K562 (cell line): ENCODE results near the gene ZNF385C. TPM values are rescaled to one million over a fixed set of nuclear protein-coding genes. Genes with fewer than 3 reads are reported as not detected.

Experiments
- FUS ChIP-seq: fragments of 200-400 bp; formaldehyde crosslinking; optimal IDR thresholded peaks from 2 replicates; pipeline ENCODE3; 2017; ENCODE audit warnings: low read depth, low read length
- HDAC3 ChIP-seq: fragments of 450-650 bp; IDR thresholded peaks from 2 replicates; pipeline ENCODE4 v1.6.1; 2018; ENCODE audit warnings: borderline replicate concordance, mild to moderate bottlenecking, moderate library complexity; ENCODE audit not compliant: partially characterized antibody
- PURB ChIP-seq: sonication (generic); formaldehyde crosslinking; IDR thresholded peaks from 2 replicates; pipeline ENCODE4 v1.9.0; 2021; ENCODE audit warnings: low read depth, mild to moderate bottlenecking, missing genetic modification reagents
- SOX6 ChIP-seq: fragments of 450-650 bp; IDR thresholded peaks from 2 replicates; pipeline ENCODE4 v1.6.1; 2014; ENCODE audit warnings: mild to moderate bottlenecking
- TFAP4 ChIP-seq: sonication (generic); formaldehyde crosslinking; IDR thresholded peaks from 2 replicates; pipeline ENCODE4 v1.8.0; 2022; ENCODE audit warnings: missing genetic modification reagents, mild to moderate bottlenecking, moderate library complexity, borderline replicate concordance
- ZC3H4 ChIP-seq: sonication (generic); formaldehyde crosslinking; IDR thresholded peaks from 2 replicates; pipeline ENCODE4 v1.9.0; 2021; ENCODE audit warnings: missing genetic modification reagents, borderline replicate concordance
- ZNF384 ChIP-seq: IDR thresholded peaks from 2 replicates; pipeline ENCODE4 v1.6.1; 2012; ENCODE audit warnings: low read depth, low read length, improper control_type of control experiment
- ZNF655 ChIP-seq: fragments of 250-450 bp; sonication (Bioruptor Pico); IDR thresholded peaks from 2 replicates; pipeline ENCODE4 v1.5.0; 2021
- polyA plus RNA-seq, 8 experiments: library from polyadenylated mRNA; depleted of rRNA in 4 of 8; stranded (reverse) in 5 of 8; unstranded in 3 of 8; fragments of >200 nt; fragmentation: Nextera tagmentation in 2 of 8; fragmentation: Illumina TruSeq in 1 of 8; extraction: Ambion mirVana in 2 of 8; extraction: Trizol in 1 of 8; gene quantifications; 2 replicates each; pipeline versions ENCODE4 v1.2.1 to v1.2.3, GENCODE V29; 2011 to 2014; ENCODE audit warnings: inconsistent platforms in 1 of 8, missing spikeins in 1 of 8
- total RNA-seq, 7 experiments: library from RNA; depleted of rRNA in 6 of 7; stranded (reverse); fragments of >200 nt in 6 of 7; fragmentation: Illumina TruSeq in 2 of 7; extraction: Trizol in 2 of 7; gene quantifications; 2 replicates each; pipeline versions ENCODE4 v1.2.1 to v1.2.3, GENCODE V29; 2011 to 2021; ENCODE audit warnings: low replicate concordance in 1 of 7
- TF ChIP-seq, protein P1 (sequence below): sonication (generic); formaldehyde crosslinking; IDR thresholded peaks from 2 replicates; pipeline ENCODE4 v1.8.0; 2022; ENCODE audit warnings: mild to moderate bottlenecking, missing genetic modification reagents, borderline replicate concordance

The ZNF385C gene
- total and polyA plus RNA-seq, 9 of the 15 experiments (the other 6 are each of a cell fraction or from before 2014, with no cell fraction given) = 0.03 to 0.35 (median 0.18) TPM; not detected in 1

DNA sequence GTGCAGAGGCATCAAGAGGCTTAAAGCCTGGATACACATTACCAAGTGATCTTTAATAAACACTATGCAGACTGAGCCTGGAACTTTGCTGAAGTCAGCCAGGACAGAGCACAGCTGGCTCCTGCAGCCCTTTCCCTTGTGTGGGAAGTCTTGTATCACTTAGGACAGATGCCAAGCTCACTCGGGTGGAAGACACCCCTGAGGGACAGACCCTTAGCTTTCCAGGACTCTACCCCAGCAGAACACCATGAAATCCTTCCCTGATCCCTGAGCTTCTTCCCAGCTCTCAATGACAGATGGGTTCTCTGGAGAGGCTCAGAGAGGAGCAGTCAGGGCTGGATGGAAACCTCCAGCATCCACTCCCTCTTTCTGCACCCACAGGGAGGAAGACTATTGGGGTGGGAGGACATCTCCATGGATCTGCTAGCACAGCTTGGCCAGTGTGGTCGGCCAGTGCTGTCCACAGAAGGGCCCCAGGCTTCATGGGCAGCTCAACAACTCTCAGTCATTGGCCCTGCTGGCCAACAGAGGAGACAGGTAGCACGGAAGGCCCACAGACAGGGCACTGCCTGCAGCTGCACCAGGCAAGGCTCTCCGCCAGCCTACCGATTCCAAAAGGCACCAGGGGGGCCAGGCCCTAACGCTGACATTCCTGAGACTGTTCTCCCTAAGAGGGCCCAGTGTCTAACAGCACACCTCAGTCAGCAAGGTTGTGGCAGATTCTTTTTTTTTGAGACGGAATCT lies 40.6 kb upstream of the ZNF385C start (continued):
- no peak for TF ChIP-seq ZNF384
- TF ChIP-seq ZC3H4 (CRISPR knock-in tag) = no peak
- no peak for TF ChIP-seq TFAP4 (CRISPR knock-in tag)
- TF ChIP-seq HDAC3 = no peak
- TF ChIP-seq FUS = no peak
- TF ChIP-seq SOX6 = no peak
- no peak for TF ChIP-seq PURB
- TF ChIP-seq ZNF655 (CRISPR knock-in tag) = no peak
- TF ChIP-seq, protein P1, sequence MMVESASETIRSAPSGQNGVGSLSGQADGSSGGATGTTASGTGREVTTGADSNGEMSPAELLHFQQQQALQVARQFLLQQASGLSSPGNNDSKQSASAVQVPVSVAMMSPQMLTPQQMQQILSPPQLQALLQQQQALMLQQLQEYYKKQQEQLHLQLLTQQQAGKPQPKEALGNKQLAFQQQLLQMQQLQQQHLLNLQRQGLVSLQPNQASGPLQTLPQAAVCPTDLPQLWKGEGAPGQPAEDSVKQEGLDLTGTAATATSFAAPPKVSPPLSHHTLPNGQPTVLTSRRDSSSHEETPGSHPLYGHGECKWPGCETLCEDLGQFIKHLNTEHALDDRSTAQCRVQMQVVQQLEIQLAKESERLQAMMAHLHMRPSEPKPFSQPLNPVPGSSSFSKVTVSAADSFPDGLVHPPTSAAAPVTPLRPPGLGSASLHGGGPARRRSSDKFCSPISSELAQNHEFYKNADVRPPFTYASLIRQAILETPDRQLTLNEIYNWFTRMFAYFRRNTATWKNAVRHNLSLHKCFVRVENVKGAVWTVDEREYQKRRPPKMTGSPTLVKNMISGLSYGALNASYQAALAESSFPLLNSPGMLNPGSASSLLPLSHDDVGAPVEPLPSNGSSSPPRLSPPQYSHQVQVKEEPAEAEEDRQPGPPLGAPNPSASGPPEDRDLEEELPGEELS (CRISPR knock-in tag) = no peak
